Measurements from ENCODE around the gene OTOA. TPM values are rescaled to one million over a fixed set of nuclear protein-coding genes. Genes with fewer than 3 reads are reported as not detected.
"Not testable (repeated sequence)": the region's sequence is repeated elsewhere in the genome, so short reads cannot be mapped to it uniquely, and the experiment has no call there.

Gene OTOA
- polyA plus RNA-seq, 3 donors: 0.11 to 0.23 (median 0.21) TPM

DNA sequence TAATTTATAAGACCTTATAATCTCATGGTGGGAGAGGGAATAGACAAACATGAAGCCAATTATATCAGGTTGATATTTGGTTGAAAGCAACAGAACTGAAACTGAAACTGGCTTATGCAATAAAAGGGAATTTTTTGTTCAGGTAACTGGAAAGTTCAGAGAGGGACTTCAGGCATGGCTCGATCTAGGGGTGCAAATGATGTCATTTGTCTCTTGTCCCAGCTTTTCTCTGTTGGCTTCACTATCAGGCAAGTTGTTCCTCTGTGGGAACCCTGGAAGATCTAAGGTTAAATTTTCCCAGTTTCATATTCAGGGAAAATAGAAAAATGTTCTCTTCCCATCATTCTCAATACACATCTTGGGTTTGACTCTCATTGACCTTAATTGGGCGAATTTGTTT lies 59.8 kb downstream of the OTOA start:
- Mint-ChIP-seq H3K4me3 (no peak overlapping the region), H3K27me3 (ENCODE audit: low read depth in 3 of 3) (peaks cover 0 to 15% (median 0%) of the 10 kb centered on the region in 3 donors), H3K36me3 (no peaks in the 10 kb centered on the region), H3K27ac (no peak overlapping the region), H3K9me3 (peaks cover 0 to 4% (median 1%) of the 10 kb centered on the region in 7 donors), H3K4me1 (peaks cover 3% of the 10 kb centered on the region)
- Histone ChIP-seq H3K27ac (ENCODE audit: low read depth in 1 of 2, low read length in 2 of 2) (no peak overlapping the region), H3K4me3 (replicated peaks in 1 of 3; ENCODE audit: low read depth in 2 of 3, low read length in 3 of 3) (no peak overlapping the region), H3K27me3 (ENCODE audit: control insufficient read depth in 2 of 2, insufficient read depth in 2 of 2, low read length in 2 of 2) (no peaks in the 10 kb centered on the region), H3K4me1 (ENCODE audit: control insufficient read depth in 1 of 2, insufficient read depth in 2 of 2, low read length in 2 of 2) (no peaks in the 10 kb centered on the region), H3K79me2 (ENCODE audit: insufficient read depth, low read length) (no peaks in the 10 kb centered on the region), H3K9me3 (replicated peaks in 1 of 2; ENCODE audit: control insufficient read depth in 1 of 2, insufficient read depth in 1 of 2, low read length in 2 of 2) (no peaks in the 10 kb centered on the region), H4K20me1 (ENCODE audit: insufficient read depth, low read length) (no peaks in the 10 kb centered on the region), H3K36me3 (replicated peaks in 1 of 2; ENCODE audit: control insufficient read depth in 1 of 2, insufficient read depth in 2 of 2, low read length in 2 of 2) (no peaks in the 10 kb centered on the region), H3K9ac (ENCODE audit: insufficient read depth, low read length, poor library complexity, severe bottlenecking) (no peak overlapping the region), H2AFZ (ENCODE audit: insufficient read depth, low read depth, low read length, poor library complexity, severe bottlenecking) (no peak overlapping the region), H3K4me2 (replicated peaks; ENCODE audit: extremely low read depth, low read length, poor library complexity, severe bottlenecking) (no peak overlapping the region)
- WGBS (ENCODE audit: insufficient coverage): 100% methylated on average over 1 of the region's 2 CpGs
- TF ChIP-seq, protein P1, sequence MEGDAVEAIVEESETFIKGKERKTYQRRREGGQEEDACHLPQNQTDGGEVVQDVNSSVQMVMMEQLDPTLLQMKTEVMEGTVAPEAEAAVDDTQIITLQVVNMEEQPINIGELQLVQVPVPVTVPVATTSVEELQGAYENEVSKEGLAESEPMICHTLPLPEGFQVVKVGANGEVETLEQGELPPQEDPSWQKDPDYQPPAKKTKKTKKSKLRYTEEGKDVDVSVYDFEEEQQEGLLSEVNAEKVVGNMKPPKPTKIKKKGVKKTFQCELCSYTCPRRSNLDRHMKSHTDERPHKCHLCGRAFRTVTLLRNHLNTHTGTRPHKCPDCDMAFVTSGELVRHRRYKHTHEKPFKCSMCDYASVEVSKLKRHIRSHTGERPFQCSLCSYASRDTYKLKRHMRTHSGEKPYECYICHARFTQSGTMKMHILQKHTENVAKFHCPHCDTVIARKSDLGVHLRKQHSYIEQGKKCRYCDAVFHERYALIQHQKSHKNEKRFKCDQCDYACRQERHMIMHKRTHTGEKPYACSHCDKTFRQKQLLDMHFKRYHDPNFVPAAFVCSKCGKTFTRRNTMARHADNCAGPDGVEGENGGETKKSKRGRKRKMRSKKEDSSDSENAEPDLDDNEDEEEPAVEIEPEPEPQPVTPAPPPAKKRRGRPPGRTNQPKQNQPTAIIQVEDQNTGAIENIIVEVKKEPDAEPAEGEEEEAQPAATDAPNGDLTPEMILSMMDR (IDR thresholded peaks at IDR 0.05): no peak
- no peak for DNase-seq
- intact Hi-C loops (cut with micrococcal nuclease): no loop called here

DNA sequence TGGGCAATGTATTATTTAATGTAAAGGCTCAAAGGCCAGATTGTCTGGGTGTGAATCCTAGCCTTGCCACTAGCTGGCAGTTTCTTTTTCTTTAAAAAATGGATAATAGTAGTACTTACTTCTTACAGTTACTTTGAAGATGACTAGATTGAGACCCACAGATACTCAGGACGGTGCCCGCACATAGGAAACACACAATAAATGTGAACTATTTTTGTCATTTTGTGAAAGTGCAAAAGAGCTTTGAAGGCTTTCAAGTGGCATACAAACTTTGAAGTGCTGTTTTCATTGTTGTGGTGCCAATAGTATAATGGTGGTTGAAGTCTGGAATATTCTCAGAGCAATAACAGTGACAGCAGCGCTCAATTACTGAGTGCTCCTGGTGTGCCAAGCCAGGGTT lies 63.6 kb downstream of the OTOA start:
- WGBS (ENCODE audit: insufficient coverage): 80% methylated on average over 1 of the region's 3 CpGs
- H3K27me3 Mint-ChIP-seq (ENCODE audit: low read depth in 3 of 3): peaks cover 0 to 17% (median 0%) of the 10 kb centered on the region in 3 donors
- H3K79me2 ChIP-seq (ENCODE audit: insufficient read depth, low read length): no peaks in the 10 kb centered on the region
- H4K20me1 ChIP-seq (ENCODE audit: insufficient read depth, low read length): no peaks in the 10 kb centered on the region
- H3K4me3 Mint-ChIP-seq: no peak overlapping the region
- H3K36me3 Mint-ChIP-seq: no peaks in the 10 kb centered on the region
- no peaks in the 10 kb centered on the region for H3K36me3 ChIP-seq (replicated peaks in 1 of 2; ENCODE audit: control insufficient read depth in 1 of 2, insufficient read depth in 2 of 2, low read length in 2 of 2)
- H2AFZ ChIP-seq (ENCODE audit: insufficient read depth, low read depth, low read length, poor library complexity, severe bottlenecking): no peak overlapping the region
- TF ChIP-seq, protein P1 (IDR thresholded peaks at IDR 0.05): no peak
- no peak overlapping the region for H3K9ac ChIP-seq (ENCODE audit: insufficient read depth, low read length, poor library complexity, severe bottlenecking)
- H3K9me3 ChIP-seq (replicated peaks in 1 of 2; ENCODE audit: control insufficient read depth in 1 of 2, insufficient read depth in 1 of 2, low read length in 2 of 2): no peaks in the 10 kb centered on the region
- H3K27ac ChIP-seq (ENCODE audit: low read depth in 1 of 2, low read length in 2 of 2): no peak overlapping the region
- H3K27me3 ChIP-seq (ENCODE audit: control insufficient read depth in 2 of 2, insufficient read depth in 2 of 2, low read length in 2 of 2): no peaks in the 10 kb centered on the region
- no peaks in the 10 kb centered on the region for H3K4me1 Mint-ChIP-seq
- intact Hi-C loops (cut with micrococcal nuclease): no loop called here
- H3K27ac Mint-ChIP-seq: no peak overlapping the region
- H3K4me2 ChIP-seq (replicated peaks; ENCODE audit: extremely low read depth, low read length, poor library complexity, severe bottlenecking): no peak overlapping the region
- DNase-seq: no peak
- no peaks in the 10 kb centered on the region for H3K4me1 ChIP-seq (ENCODE audit: control insufficient read depth in 1 of 2, insufficient read depth in 2 of 2, low read length in 2 of 2)
- H3K9me3 Mint-ChIP-seq: peaks cover 0 to 4% (median 3%) of the 10 kb centered on the region in 7 donors
- no peak overlapping the region for H3K4me3 ChIP-seq (replicated peaks in 1 of 3; ENCODE audit: low read depth in 2 of 3, low read length in 3 of 3)

DNA sequence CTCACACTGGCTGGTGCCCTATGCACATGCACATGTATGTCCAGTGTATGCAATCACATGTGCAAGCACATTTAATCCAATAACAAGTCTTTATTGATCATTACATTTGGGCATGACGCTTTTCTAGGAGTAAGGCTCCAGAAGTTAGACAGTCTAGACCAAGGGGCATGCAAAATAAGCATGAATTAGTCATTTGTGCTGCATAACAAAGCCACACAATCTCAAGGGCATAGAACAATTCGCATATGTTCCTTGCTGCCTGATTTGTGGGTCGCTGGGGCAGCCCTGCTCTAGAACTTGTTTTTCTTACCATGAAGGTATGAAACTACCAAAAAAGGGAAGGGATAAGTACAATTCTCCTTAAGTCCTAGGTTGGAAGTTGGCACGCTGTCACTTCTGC lies 67.5 kb downstream of the OTOA start:
- H3K9me3 Mint-ChIP-seq; H2AFZ ChIP-seq (ENCODE audit: insufficient read depth, low read depth, low read length, poor library complexity, severe bottlenecking); DNase-seq; H3K4me3 Mint-ChIP-seq; H4K20me1 ChIP-seq (ENCODE audit: insufficient read depth, low read length); intact Hi-C loops (cut with micrococcal nuclease); H3K4me1 Mint-ChIP-seq; H3K27ac ChIP-seq (ENCODE audit: low read depth in 1 of 2, low read length in 2 of 2); H3K36me3 Mint-ChIP-seq; H3K4me1 ChIP-seq (ENCODE audit: control insufficient read depth in 1 of 2, insufficient read depth in 2 of 2, low read length in 2 of 2); H3K4me2 ChIP-seq (replicated peaks; ENCODE audit: extremely low read depth, low read length, poor library complexity, severe bottlenecking); H3K36me3 ChIP-seq (replicated peaks in 1 of 2; ENCODE audit: control insufficient read depth in 1 of 2, insufficient read depth in 2 of 2, low read length in 2 of 2); H3K4me3 ChIP-seq (replicated peaks in 1 of 3; ENCODE audit: low read depth in 2 of 3, low read length in 3 of 3); H3K27ac Mint-ChIP-seq; H3K79me2 ChIP-seq (ENCODE audit: insufficient read depth, low read length); H3K27me3 ChIP-seq (ENCODE audit: control insufficient read depth in 2 of 2, insufficient read depth in 2 of 2, low read length in 2 of 2); H3K9ac ChIP-seq (ENCODE audit: insufficient read depth, low read length, poor library complexity, severe bottlenecking); H3K9me3 ChIP-seq (replicated peaks in 1 of 2; ENCODE audit: control insufficient read depth in 1 of 2, insufficient read depth in 1 of 2, low read length in 2 of 2): not testable (repeated sequence)
- H3K27me3 Mint-ChIP-seq (ENCODE audit: low read depth in 3 of 3): peaks cover 0 to 11% (median 3%) of the 10 kb centered on the region in 3 donors
- 77% methylated on average over 1 of the region's 4 CpGs for WGBS (ENCODE audit: insufficient coverage)
